ENCODE results near the gene TMEM132C.
A peak's percentile ranks its signal among the peaks of the same experiment; 100 is the strongest.

The TMEM132C gene

GRCh38 chr12:128507470-128507869 lies 240.5 kb downstream of the TMEM132C start:
- no peak for DNase-seq

- DNase-seq: no peak
These were observed 242.2 kb downstream of the TMEM132C start for GRCh38 chr12:128509170-128509569.

- no peak for DNase-seq
These were observed 243.5 kb downstream of the TMEM132C start for GRCh38 chr12:128510511-128510910.

GRCh38 chr12:128513331-128513730 lies 246.4 kb downstream of the TMEM132C start:
- peak; percentile 87 for DNase-seq

- peak; percentile 33 for DNase-seq
These were observed 246.9 kb downstream of the TMEM132C start for GRCh38 chr12:128513831-128514230.

GRCh38 chr12:128518644-128519043 lies 251.7 kb downstream of the TMEM132C start:
- DNase-seq: no peak

GRCh38 chr12:128519426-128519825 lies 252.5 kb downstream of the TMEM132C start:
- DNase-seq: no peak

- no peak for DNase-seq
These were observed 255.0 kb downstream of the TMEM132C start for GRCh38 chr12:128521981-128522380.

- DNase-seq: no peak
These were observed 257.5 kb downstream of the TMEM132C start for GRCh38 chr12:128524439-128524838.

- peak; percentile 70 for DNase-seq
These were observed 264.2 kb downstream of the TMEM132C start for GRCh38 chr12:128531170-128531569.

- no peak for DNase-seq
These were observed 267.9 kb downstream of the TMEM132C start for GRCh38 chr12:128534906-128535305.

- no peak for DNase-seq
These were observed 269.8 kb downstream of the TMEM132C start for GRCh38 chr12:128536810-128537209.

GRCh38 chr12:128537668-128538067 lies 270.7 kb downstream of the TMEM132C start:
- DNase-seq: no peak

GRCh38 chr12:128542844-128543243 lies 275.9 kb downstream of the TMEM132C start:
- DNase-seq: no peak

GRCh38 chr12:128543460-128543859 lies 276.5 kb downstream of the TMEM132C start:
- peak; percentile 5 for DNase-seq

GRCh38 chr12:128543971-128544370 lies 277.0 kb downstream of the TMEM132C start:
- no peak for DNase-seq

GRCh38 chr12:128548949-128549348 lies 282.0 kb downstream of the TMEM132C start:
- DNase-seq: no peak

- DNase-seq: peak; percentile 88
These were observed 282.7 kb downstream of the TMEM132C start for GRCh38 chr12:128549601-128550218.

GRCh38 chr12:128551266-128551665 lies 284.3 kb downstream of the TMEM132C start:
- DNase-seq: peak; percentile 40

GRCh38 chr12:128554546-128555304 lies 287.8 kb downstream of the TMEM132C start:
- peak; percentile 30 for DNase-seq

- no peak for DNase-seq
These were observed 290.3 kb downstream of the TMEM132C start for GRCh38 chr12:128557231-128557630.

- no peak for DNase-seq
These were observed 298.0 kb downstream of the TMEM132C start for GRCh38 chr12:128564956-128565355.

GRCh38 chr12:128567730-128568129 lies 300.8 kb downstream of the TMEM132C start:
- no peak for DNase-seq
